NCI-H524 (cell line): ENCODE measurements around the gene GRIK5.

Source experiments
- DNase-seq, 2 experiments: peaks; one replicate each; lab custom pipeline; 2025; lab: John Stamatoyannopoulos, UW

Gene GRIK5

DNA sequence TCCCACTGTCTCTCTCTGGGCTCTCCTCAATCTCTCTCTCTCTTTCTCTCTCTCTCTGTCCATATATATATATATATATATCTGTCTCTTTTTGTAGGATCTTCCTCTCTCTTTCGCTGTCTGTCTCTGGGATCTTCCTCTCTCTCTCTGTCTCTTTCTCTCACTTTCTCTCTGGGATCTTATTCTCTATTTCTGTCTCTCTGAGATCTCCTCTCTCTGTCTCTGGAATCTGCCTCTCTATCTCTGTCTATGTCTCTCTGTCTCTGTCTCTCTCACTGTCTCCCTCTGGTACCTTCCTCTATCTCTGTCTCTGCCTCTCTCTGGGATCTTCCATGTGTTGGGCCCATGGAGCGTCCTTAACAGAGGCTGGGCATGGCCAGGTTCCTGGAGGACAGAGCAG, 79.4 kb downstream of the GRIK5 start:
- DNase-seq: no peak

DNA sequence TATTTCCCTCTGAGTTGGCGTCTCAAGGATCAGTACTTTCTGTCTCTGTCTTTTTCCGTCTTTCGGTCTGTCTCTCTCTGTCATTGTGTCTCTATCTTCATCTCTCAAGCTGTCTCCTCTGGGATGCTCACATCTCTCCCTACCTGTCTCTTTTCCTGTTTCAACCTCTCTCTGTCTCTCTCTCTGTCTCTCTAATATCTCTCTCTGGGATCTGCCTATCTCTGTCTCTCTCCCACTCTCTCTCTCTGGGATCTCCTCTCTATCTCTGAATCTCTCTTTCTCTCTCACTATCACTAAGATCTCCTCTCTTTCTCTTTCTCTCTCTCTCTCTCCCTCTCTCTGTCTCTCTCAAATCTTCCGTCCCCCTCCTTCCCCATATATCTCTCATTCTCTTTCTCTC, 80.0 kb downstream of the GRIK5 start:
- DNase-seq: no peak

DNA sequence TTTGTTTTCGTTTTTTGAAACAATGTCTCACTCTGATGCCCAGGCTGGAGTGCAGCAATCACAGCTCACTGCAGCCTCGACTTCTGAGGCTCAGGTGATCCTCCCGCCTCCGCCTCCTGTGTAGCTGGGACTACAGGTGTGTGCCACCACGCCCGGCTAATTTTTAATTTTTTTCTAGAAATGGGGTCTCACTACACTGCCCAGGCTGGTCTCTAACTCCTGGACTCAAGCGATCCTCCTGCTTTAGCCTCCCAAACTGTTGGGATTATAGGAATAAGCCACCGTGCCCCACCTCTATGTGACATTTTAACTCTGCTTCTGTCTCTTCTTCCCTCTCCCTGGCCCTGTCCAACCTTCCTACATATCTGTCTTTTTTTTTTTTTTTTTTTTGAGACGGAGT, 81.1 kb downstream of the GRIK5 start:
- DNase-seq: no peak

DNA sequence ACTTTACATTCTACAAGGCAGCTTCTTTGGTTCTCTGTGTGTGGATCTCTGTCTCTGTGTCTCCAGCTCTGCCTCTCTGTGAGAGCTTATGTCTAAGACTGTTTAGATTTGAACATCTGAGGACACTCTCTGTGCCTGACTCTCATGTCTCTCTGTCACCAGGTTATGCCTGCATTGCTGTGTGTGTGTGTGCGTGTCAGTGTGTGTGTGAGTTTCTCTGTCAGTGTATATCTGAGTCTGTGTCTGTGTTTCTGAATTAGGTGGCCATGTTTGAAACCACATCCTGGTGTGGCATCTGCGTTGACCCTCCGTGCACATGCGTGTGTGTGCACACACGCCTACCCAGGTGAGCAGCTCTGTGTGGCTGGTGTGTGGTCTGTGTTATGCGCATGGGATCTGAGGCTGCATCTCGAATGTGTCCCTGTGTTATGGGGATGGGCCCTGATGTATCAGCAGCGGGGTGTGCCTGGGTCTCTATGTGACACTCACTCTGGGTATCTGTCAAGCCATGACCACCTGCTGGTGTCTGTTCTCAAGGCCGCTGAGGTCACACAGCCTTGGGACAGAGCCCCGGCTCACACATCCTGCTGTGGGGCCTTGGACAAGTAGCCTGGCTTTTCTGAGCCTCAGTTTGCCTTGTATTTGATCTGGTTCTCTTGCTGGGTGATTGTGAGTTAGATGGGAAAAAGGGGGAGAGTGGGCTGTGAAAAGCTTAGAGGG, 82.7 kb downstream of the GRIK5 start:
- DNase-seq: no peak

DNA sequence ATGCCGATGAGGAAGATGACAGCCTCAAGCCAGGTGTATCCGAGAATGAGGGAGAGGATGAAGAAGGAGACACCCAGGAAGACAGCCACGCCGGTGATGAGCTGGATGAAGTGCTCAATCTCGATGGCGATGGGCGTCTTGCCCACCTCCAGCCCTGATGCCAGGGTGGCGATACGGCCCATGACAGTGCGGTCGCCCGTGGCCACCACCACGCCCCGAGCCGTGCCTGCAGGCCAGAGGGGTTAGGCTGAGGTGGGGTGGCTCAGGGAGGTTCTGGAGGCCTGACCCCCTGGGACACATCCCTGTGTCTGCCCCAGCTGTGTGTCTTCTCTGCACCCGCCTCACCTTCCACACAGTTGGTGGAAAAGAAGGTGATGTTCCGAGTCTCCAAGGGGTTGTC, 85.0 kb downstream of the GRIK5 start:
- no peak for DNase-seq

DNA sequence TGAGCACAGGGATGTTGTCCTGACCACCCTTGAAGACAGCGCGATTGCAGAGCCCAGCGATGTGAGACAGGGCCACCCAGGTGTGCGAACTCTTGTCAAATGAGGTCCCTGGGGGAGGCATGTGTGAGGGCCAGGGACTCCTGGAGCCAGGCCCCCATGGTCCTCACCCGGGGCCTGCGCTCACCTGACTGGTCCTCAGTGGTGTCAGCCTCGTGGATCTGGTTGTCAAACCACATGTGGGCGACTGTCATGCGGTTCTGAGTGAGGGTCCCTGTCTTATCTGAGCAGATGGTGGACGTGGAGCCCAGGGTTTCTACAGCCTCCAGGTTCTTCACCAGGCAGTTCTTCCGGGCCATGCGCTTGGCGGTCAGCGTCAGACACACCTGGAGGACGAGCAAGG, 88.3 kb downstream of the GRIK5 start:
- no peak for DNase-seq

DNA sequence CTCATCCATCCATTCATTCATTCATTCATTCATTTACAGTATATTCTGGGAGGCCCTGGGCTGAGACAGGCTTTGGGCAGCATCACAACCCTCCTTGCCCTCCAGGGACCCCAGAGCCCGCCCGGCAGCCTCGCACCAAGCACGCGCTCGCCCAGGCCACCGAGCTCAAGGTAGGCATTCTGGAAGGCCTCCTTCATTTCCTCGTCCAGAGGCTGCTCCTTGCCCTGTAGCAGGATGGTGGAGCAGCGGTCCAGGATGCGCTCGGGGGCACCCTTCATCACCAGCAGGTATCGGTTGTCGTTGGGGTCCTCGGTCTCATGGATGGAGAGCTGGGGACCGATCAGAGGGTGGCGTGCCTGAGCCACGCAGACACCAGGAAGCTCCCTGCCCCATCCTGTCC, 91.5 kb downstream of the GRIK5 start:
- no peak for DNase-seq

DNA sequence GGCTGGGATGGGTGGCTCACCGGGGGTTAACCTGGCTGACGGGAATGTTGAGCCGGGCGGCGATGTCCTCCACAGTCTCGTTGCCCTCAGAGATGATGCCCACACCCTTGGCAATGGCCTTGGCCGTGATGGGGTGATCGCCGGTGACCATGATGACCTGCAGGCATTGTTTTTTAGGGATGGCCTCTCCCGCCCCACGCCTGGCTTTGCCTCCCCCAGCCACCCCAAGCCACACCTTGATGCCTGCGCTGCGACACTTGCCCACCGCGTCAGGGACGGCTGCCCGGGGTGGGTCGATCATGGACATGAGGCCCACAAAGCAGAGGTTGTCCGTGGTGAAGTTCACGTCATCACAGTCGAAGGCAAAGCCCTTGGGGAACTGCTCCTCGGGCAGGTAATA, 92.1 kb downstream of the GRIK5 start:
- no peak for DNase-seq

DNA sequence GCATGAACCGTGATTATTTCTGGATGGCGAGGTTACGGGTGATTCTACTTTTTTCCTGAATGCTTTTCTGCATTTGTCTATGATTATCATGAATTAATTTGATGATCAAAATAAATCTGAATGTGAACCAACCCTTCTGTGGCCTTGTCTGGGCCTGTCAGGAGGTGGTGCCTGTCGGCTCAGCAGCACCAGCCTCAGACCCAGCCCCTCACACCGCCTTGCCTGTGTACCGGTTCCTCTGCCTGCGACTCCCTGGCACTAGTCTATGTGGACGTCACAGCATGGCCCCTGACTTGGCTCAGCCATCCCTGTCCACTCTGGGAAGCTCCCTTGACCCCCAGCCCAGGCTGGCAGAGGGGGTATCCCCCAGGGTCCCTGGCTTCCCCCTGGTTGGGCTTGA, 95.4 kb downstream of the GRIK5 start:
- no peak for DNase-seq

DNA sequence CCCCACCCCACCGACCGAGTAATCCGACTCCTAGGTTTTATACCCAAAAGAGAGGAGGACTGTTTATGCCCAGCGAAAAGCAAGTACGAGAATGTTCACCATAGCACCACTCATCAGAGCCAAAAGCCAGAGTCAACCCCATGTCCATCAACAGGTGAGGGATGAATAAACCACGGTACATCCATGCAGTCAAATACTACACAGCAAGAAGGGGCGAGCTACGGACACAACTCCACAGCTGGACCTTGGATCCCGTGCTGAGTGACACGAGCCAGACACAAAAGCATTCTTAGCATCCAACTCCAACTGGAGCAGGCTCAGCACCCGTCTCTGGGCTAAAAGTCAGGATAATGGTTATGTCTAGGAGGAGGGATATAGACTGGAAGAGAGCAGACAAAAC, 98.6 kb downstream of the GRIK5 start:
- DNase-seq: no peak

DNA sequence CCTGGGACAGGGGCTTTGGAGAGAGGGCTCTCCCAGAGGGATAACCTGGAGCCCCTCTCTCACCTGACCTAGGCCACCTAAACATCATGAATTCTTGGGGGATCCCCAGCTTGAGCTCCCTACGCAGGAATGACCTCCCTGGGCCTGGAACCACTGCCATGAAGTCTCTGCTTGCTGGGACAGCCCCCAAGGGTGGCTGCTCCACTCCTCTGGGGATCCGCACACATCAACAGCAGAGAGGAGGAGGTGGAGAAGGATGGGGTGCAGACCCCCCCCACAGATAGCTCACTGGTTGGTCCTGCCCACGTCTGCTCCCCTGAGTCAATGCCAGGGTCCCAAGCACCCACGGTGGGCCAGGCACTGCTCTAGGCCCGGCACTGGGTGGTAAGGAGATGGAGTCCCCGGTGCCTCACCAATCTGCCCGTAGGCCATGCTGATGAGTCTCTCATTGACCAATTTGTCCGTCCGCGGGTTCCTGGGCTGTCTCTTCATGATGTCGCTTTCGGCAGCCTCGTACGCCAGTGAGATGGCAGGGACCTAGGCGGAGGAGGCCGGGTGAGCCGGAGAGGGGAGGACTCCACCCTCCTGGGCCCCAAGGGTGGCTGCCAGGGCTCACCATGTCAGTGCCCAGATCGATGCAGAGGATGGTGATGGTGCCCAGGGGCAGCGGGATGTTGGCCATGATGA, 100.1 kb downstream of the GRIK5 start:
- DNase-seq: no peak

DNA sequence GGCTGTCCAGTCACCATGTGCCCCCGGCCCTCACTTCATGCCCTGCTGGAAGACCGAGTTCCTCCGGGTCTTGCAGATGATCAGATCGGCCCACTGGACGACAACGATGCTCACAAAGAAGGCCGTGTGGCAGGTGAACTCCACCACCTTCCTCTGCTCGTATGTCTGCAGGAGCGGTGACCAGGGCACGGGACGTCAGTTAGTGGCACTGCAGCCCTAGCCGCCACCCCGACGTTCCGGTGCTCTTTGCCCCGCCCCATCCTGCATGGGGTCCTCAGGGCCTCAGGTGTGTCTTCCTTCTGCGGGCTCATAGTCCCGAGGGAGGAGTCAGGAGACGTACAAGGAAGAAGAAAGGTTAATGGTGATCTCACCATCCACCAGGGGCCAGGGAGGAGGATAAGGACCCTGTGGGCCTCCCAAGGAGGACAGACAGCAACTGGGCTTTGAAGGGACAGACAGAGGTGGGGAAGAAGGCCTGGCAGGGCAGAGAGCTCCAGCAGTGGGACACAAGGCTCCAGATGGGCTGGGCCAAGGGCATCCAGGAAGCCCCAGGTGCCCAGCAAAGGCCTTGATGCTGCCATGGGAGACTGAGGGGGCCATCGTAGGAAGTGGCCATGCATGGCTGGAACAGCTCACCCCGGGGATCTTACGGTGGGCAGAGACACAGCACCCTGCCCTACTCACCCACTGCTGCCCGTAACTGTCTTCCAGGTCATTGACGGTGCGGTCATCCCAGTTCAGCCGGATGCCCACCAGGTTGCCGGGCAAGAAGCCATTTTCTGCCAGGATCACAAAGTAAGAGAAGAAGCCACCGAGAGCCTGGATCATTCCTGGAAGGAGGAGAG, 101.0 kb downstream of the GRIK5 start:
- no peak for DNase-seq

DNA sequence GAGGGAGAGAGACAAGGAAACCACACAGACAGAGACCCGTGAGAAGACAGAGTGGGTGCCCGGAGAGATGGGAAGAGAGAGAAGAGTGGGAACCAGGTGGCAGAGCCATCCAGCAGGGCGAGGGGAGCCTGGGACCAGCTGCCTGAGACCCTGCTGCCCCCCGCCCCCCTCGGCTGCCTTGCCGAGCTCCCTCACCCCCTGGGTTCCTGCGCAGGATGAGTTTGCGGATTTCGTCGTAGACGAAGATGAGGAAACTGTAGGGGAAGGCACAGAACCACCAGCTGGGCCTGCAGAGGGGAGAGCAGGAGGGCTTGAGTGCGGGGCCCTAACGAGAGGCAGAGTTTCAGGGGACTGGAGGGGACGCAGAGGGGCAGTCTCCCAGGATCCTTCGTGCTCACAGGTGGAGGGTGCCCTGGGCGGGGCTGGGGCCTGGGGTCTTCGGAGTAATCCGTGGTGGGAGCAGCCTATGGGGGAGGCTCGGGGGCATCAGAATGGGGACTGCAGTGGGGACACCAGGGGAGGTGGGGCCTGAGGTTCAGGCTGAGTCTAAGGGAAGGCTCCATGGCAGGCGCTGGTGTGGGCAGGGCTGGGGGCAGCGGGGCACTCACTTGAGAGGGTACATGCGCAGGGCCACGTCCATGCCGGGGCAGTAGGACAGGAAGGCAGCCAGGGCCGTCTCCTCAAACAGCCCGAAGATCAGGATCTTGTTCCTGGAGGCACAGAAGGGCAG, 102.8 kb downstream of the GRIK5 start:
- no peak for DNase-seq

DNA sequence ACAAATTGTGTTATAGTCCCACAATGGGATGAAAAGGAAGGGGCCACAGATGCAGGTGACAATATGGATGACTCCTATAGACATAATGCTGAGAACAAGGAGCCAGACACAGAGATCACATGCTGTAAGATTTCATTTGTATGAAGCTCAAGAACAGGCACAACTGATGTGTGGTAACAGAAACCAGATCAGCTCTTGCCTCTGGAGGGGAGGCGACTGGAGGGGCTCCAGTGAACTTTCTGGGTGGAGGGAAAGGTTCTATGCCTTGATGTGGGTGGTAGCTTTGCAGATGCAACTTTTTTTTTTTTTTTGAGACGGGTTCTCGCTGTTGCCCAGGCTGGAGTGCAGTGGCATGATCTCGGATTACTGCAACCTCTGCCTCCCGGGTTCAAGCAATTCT, 104.9 kb downstream of the GRIK5 start:
- DNase-seq: no peak

DNA sequence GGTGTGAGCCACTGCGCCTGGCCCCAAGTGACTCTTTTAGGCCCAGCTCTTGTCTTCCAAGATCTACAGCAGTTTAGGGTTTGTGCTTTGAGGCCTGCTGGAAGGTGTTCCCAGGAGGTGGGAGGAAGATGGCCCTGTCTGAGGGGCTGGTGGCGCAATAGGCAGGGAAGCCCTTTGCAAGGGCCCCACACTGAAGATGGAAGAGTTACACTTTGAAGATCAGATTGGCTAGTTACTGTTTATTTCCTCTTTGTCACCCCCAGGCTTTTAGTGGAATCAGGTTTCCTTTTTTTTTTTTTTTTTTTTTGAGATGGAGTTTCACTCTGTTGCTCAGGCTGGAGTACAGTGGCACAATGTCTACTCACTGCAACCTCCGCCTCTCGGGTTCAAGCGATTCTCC, 109.0 kb downstream of the GRIK5 start:
- no peak for DNase-seq

DNA sequence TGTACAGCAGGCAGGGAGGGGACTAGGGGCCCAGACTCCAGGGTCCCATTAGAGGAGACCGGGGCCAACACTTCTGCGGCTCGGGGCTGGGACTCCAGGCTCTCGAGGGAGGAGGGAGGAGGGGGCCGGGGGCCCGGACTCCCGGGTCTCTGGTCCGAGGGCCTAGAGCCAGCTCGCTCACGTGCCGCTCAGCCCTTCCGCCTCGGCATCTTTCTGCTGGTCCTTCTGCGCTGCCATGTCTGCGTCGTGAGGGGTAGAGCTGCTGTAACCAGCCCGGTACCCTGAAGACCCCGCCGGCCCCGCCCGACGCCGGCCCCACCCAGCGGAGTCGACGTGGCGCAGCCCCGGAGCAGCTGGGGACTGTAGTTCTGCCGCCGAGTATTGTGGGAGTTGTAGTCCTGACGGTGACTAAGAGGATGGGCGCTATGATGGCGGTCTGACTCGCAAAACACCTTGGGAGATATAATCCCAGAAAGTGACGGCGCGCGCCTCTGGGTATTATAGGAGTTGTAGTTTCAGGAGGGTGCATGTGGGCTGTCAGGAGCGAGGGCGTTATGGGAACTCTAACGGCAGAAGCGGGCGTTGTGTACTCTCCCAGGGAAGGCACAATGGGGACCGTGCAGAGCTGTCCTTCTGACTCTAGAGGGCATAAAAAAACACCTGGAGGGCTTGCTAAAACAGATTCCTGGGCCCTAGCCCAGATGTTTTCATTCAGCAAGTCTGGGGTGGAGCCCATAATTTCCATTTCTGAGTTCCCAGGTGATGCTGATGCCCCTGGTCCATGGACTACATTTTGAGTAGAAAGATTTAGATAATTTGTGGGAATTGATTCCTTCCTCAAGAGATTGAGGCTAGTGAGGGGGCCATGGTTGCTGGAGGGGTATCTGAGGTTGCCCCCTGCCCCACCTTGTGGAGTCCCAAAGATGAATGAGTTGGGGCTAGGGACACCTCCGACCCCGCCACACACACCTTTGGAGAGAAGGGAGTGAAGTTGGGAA, 110.7 kb downstream of the GRIK5 start, which contains the start of gene RABAC1:
RABAC1 (minus strand) TSS at position 266 of the 998 bp plus-strand sequence; CDS start at position 237, 29 bp downstream.
- peak; percentile 98 for DNase-seq

DNA sequence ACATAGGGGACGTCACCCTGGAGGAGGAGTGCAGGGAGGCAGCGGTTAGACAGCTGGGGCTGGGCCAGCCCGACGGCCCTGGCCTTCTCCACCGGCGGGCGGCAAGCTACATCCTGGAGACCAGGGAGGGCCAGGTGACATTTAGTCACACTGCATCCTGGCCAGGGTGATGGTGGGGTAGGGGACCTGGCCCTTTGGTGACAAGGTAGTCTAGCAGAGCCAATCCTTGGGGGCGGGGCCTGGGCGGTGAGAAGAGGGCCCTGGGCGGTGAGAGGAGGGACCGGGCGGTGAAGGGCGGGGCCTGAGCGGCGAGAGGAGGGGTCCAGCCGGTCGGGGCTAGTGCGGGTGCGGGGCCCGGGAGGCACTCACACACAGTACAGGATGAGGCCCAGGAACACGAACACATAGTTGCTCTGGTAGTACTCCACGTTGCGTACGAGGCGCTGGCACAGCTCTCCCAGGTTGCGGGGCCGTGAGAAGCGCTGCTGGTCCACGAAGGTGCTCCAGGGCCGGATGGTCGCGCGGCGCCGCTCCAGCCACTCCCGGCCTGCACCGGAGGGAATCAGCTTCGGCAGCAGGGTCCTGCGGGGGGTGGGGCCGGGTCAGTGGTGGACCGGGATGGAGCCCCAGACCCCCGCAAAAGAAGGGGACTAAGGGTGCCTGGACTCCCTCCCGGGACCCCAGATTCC, 111.5 kb downstream of the GRIK5 start:
- peak; percentile 51 to 62 for DNase-seq

DNA sequence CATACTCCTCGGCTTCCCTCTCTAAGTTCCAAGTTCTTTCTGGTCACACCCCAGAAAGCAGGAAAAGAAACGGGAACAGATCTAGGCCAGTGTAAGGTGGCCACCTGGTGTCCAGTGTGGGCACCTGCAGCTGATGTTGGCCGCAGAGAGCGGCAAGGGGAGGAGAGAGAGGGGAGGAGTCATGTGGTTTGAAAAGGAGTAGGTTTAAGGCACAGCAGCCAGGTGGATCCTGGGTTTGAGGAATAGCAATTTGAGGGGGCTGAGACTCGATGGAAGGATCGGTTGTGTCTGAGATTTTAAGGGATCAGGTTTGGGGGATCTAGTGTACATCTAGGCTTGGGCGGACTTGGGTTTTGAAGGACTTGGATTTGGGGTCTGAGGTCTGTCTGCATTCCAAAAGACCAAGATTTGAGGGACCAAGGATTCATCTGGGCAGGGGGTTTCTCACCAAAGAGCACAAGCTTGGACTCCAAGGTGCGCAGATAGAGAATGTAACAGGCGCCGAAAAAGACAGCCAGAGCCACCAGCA, 112.1 kb downstream of the GRIK5 start:
- DNase-seq: peak; percentile 76 to 85

DNA sequence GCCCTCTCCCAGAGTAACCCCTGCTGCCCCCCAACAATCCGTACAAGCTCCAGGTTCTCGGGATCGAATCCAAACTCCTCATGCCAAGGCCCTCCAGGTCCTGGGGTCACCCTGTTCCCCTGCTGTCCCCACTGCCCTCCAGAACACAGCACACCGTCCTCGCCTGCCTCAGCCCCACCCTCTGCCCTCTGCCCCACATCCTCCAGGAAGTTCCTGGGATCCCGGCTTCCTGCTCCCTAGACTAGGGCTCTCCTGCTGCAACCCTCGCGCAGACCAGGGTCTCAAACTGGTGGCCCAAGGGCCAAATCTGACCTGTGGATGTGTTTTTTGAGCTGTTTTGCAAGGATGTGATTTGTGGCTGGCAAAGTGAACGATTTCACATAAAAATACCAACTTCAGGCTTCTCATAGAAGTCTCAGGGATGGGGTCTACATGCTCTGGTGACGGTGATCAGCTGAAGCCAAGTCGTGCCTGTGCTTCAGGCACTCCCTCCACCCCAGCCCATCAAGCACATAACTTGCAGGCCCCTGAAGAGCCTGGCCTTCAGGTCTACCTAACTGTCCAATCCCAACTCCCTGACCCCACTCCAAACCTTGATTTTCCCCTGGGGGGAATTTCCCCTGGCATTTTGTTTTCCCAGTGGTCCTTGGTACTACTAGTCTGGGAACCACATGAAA, 112.7 kb downstream of the GRIK5 start:
- no peak for DNase-seq
